K562 treated with DMSO at 1 percent for 12 hours (cell line): ENCODE measurements around the gene GIPR. TPM values are rescaled to one million over a fixed set of nuclear protein-coding genes. Genes with fewer than 3 reads are reported as not detected.

Experiments used
- total RNA-seq: library from RNA; unstranded; fragments of 300-600 nt; gene quantifications from 2 replicates; pipeline ENCODE4 v1.2.3, GENCODE V29; 2022; ENCODE audit not compliant: insufficient read depth

Gene GIPR
- 7.3 and 23.2 TPM in 2 replicates for total RNA-seq

DNA sequence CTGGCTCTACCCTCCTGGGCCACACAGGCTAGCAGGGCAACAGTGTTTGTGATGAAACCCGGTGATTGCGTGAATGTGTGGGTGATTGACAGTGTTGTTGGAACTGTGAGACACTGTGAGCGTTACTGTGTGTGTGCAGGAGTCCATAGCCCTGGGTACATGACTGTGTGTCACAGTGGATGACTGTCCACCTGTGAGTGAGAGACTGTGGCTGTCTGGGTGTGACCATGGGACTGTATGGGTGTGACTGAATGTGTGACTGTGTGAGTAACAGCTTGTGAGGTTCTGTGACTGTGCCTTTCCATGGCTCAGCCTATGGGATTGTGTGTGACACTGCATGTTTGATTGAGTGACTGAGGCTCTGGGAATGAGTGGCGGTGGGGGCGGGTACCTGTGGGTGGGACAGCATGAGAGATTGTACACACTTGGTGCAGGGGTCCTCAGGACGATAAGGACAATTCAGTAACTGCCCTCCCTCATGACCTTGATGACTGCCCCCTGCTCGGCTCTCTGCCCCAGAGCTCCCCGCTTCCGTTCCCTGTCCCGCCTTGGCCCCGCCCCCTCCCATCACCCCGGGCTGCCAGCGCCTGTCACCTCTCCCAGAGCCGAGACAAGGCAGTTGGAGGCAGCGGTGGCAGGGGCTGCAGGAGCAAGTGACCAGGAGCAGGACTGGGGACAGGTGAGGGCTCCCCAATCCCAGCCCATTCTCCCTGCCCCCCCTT is at the start of gene GIPR:
Gene GIPR (plus strand): TSS at position 602 of the 722 bp plus-strand sequence. CDS start 1,300 bp downstream, outside the sequence.

GRCh38 chr19:45638930-45639729 is 28.9 kb upstream of the GIPR start, which contains the start of gene EML2:
Gene EML2 (minus strand): TSS chr19:45639397. CDS start chr19:45639376, 21 bp downstream.

GRCh38 chr19:45691516-45692186 is 23.6 kb downstream of the GIPR start, which contains the start of gene SNRPD2:
Gene SNRPD2 (minus strand): TSS chr19:45691953. CDS start chr19:45691888, 65 bp downstream.

GRCh38 chr19:45692187-45693105 is 24.4 kb downstream of the GIPR start, which contains the start of gene QPCTL:
Gene QPCTL (plus strand): TSS chr19:45692666. CDS start chr19:45692704, 38 bp downstream.

DNA sequence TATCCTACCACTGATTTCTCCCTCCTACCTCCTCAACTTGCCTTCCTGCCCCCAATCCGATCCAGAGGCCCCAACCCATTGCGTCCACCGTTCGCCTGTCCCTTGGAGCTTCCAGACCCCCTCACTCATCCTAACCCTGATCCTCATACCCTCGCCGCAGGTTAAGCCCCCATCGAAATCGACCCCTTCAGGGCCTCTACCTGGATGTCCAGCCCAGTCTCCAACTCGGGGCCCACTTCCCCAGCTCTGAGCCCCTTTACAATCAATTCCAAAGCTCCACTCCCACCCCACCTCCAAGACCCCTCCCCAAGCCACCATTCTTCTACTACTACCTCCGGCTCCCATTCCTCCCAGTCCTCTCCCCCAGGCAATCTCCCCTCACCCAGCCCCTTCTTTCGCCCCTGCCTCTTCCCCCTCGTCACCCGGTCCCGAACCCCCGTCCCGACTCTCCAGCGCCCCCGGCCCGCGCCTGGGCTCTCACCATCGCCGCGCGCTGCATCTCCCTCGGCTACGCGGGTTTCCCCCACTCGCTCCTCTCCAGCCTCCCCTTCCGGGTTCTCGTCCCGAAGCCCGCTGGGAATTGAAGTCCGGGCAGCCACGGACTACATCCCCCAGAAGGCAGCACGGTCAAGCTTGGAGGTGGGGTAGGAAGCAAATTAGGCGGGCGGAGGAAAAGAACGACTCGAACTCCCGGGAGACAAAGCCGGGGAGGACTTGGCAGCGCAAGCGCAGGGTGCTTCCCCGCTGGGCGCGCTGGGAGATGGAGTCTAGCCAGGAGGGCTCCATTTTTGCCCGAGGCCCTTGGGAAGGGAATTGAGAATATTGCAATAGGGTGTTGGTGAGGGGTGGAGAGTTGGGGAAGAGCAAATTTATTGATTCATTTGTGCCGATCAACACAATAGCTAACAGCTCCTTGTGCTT is 62.6 kb downstream of the GIPR start, which contains the start of gene FBXO46:
Gene FBXO46 (minus strand): TSS at position 529 of the 921 bp plus-strand sequence. CDS start 17,401 bp downstream, outside the sequence.

Other genes starting within 250 kb of the GIPR start
- gene ERCC1, start 244.3 kb upstream of the GIPR start, total RNA-seq, result 55.7 and 65.2 TPM in 2 replicates
- gene FOSB, start 200.2 kb upstream of the GIPR start, total RNA-seq, result 1.1 and 1.5 TPM in 2 replicates
- 66.8 and 81.5 TPM in 2 replicates for gene RTN2, start 171.2 kb upstream of the GIPR start, total RNA-seq
- gene PPM1N, start 169.8 kb upstream of the GIPR start, total RNA-seq, result 8.9 and 12.3 TPM in 2 replicates
- 106 and 111 TPM in 2 replicates for gene VASP, start 160.7 kb upstream of the GIPR start, total RNA-seq
- 6.0 and 15.1 TPM in 2 replicates for gene OPA3, start 83.4 kb upstream of the GIPR start, total RNA-seq
- not detected in 2 replicates for gene GPR4, start 66.0 kb upstream of the GIPR start, total RNA-seq
- gene EML2, start 28.8 kb upstream of the GIPR start, total RNA-seq, result 46.6 and 69.9 TPM in 2 replicates
- gene SNRPD2, start 23.7 kb downstream of the GIPR start, total RNA-seq, result 589 and 1,120 TPM in 2 replicates
- gene QPCTL, start 24.4 kb downstream of the GIPR start, total RNA-seq, result 23.9 and 24.7 TPM in 2 replicates
- gene FBXO46, start 62.7 kb downstream of the GIPR start, total RNA-seq, result 12.9 and 19.2 TPM in 2 replicates
- 0.58 and 0.67 TPM in 2 replicates for gene MEIOSIN, start 65.2 kb downstream of the GIPR start, total RNA-seq
- gene SIX5, start 101.0 kb downstream of the GIPR start, total RNA-seq, result 19.0 and 23.3 TPM in 2 replicates
- gene DMPK, start 114.3 kb downstream of the GIPR start, total RNA-seq, result 65.5 and 70.4 TPM in 2 replicates
- gene DMWD, start 124.6 kb downstream of the GIPR start, total RNA-seq, result 16.9 and 47.7 TPM in 2 replicates
- gene RSPH6A, start 147.1 kb downstream of the GIPR start, total RNA-seq, result not detected in 2 replicates
- gene SYMPK, start 194.9 kb downstream of the GIPR start, total RNA-seq, result 73.8 and 84.3 TPM in 2 replicates
- 6.2 and 6.6 TPM in 2 replicates for gene FOXA3, start 196.1 kb downstream of the GIPR start, total RNA-seq
- gene IRF2BP1, start 217.9 kb downstream of the GIPR start, total RNA-seq, result 49.2 and 50.1 TPM in 2 replicates
- gene MYPOP, start 234.4 kb downstream of the GIPR start, total RNA-seq, result 12.5 and 13.2 TPM in 2 replicates
- not detected in 2 replicates for gene NANOS2, start 246.6 kb downstream of the GIPR start, total RNA-seq